ENCODE measurements around the gene FOXJ3. TPM values are rescaled to one million over a fixed set of nuclear protein-coding genes. Genes with fewer than 3 reads are reported as not detected.

The FOXJ3 gene
- total RNA-seq, 1 experiment from 2014 or later, result 27.9 TPM

GRCh38 chr1:42328047-42328625 is 6.9 kb downstream of the FOXJ3 start:
- no peaks in the 10 kb centered on the region for H3K27me3 ChIP-seq (replicated peaks)
- H3K36me3 ChIP-seq, result no peaks in the 10 kb centered on the region
- no peak overlapping the region for H3K4me3 ChIP-seq
- no peak for DNase-seq (ENCODE audit: low read depth in 1 of 2, low spot score in 2 of 2)
- H3K9me3 ChIP-seq (replicated peaks), result no peaks in the 10 kb centered on the region
- peaks cover 5% of the 10 kb centered on the region; the same call in 1 of the 2 replicates for H3K4me1 ChIP-seq (replicated peaks)
- H3K27ac ChIP-seq, result no peak overlapping the region

- no peak overlapping the region for H3K4me3 ChIP-seq
- H3K27me3 ChIP-seq (replicated peaks), result no peaks in the 10 kb centered on the region
- H3K27ac ChIP-seq, result no peak overlapping the region
- DNase-seq (ENCODE audit: low read depth in 1 of 2, low spot score in 2 of 2), result no peak
- no peaks in the 10 kb centered on the region for H3K36me3 ChIP-seq
- peaks cover 18% of the 10 kb centered on the region for H3K4me1 ChIP-seq (replicated peaks)
- no peaks in the 10 kb centered on the region for H3K9me3 ChIP-seq (replicated peaks)
These were observed 10.0 kb downstream of the FOXJ3 start for GRCh38 chr1:42325014-42325402.

- peaks cover 23% of the 10 kb centered on the region for H3K4me1 ChIP-seq (replicated peaks)
- H3K9me3 ChIP-seq (replicated peaks), result no peaks in the 10 kb centered on the region
- DNase-seq (ENCODE audit: low read depth in 1 of 2, low spot score in 2 of 2), result no peak
- no peaks in the 10 kb centered on the region for H3K36me3 ChIP-seq
- H3K27ac ChIP-seq, result no peak overlapping the region
- no peaks in the 10 kb centered on the region for H3K27me3 ChIP-seq (replicated peaks)
- H3K4me3 ChIP-seq, result no peak overlapping the region
These were observed 10.5 kb downstream of the FOXJ3 start for GRCh38 chr1:42324398-42325013.

- Histone ChIP-seq H3K36me3 (no peaks in the 10 kb centered on the region), H3K27me3 (replicated peaks) (no peaks in the 10 kb centered on the region), H3K9me3 (replicated peaks) (no peaks in the 10 kb centered on the region), H3K4me1 (replicated peaks) (peaks cover 29% of the 10 kb centered on the region), H3K4me3 (no peak overlapping the region), H3K27ac (no peak overlapping the region)
- DNase-seq (ENCODE audit: low read depth in 1 of 2, low spot score in 2 of 2), result no peak
These were observed 11.5 kb downstream of the FOXJ3 start for GRCh38 chr1:42323551-42323950.

- Histone ChIP-seq H3K9me3 (replicated peaks) (no peaks in the 10 kb centered on the region), H3K27me3 (replicated peaks) (no peaks in the 10 kb centered on the region), H3K4me3 (no peak overlapping the region), H3K27ac (no peak overlapping the region), H3K4me1 (replicated peaks) (peaks cover 29% of the 10 kb centered on the region), H3K36me3 (no peaks in the 10 kb centered on the region)
- no peak for DNase-seq (ENCODE audit: low read depth in 1 of 2, low spot score in 2 of 2)
These were observed 12.5 kb downstream of the FOXJ3 start for GRCh38 chr1:42322577-42322976.

- Histone ChIP-seq H3K4me3 (no peak overlapping the region), H3K27me3 (replicated peaks) (no peaks in the 10 kb centered on the region), H3K9me3 (replicated peaks) (no peaks in the 10 kb centered on the region), H3K4me1 (replicated peaks) (peaks cover 29% of the 10 kb centered on the region), H3K27ac (no peak overlapping the region), H3K36me3 (no peaks in the 10 kb centered on the region)
- no peak for DNase-seq (ENCODE audit: low read depth in 1 of 2, low spot score in 2 of 2)
These were observed 13.3 kb downstream of the FOXJ3 start for GRCh38 chr1:42321731-42322130.

- Histone ChIP-seq H3K4me1 (replicated peaks) (peaks cover 29% of the 10 kb centered on the region), H3K27me3 (replicated peaks) (no peaks in the 10 kb centered on the region), H3K27ac (no peak overlapping the region), H3K4me3 (no peak overlapping the region), H3K36me3 (no peaks in the 10 kb centered on the region), H3K9me3 (replicated peaks) (no peaks in the 10 kb centered on the region)
- no peak for DNase-seq (ENCODE audit: low read depth in 1 of 2, low spot score in 2 of 2)
These were observed 14.3 kb downstream of the FOXJ3 start for GRCh38 chr1:42320708-42321107.

GRCh38 chr1:42319871-42320484 is 15.1 kb downstream of the FOXJ3 start:
- Histone ChIP-seq H3K27ac (no peak overlapping the region), H3K9me3 (replicated peaks) (no peaks in the 10 kb centered on the region), H3K4me1 (replicated peaks) (peaks cover 29% of the 10 kb centered on the region), H3K36me3 (no peaks in the 10 kb centered on the region), H3K27me3 (replicated peaks) (no peaks in the 10 kb centered on the region), H3K4me3 (no peak overlapping the region)
- DNase-seq (ENCODE audit: low read depth in 1 of 2, low spot score in 2 of 2), result peak in 1 of 2 experiments; percentile 12

GRCh38 chr1:42319128-42319851 is 15.7 kb downstream of the FOXJ3 start:
- H3K27me3 ChIP-seq (replicated peaks), result no peaks in the 10 kb centered on the region
- no peaks in the 10 kb centered on the region for H3K36me3 ChIP-seq
- DNase-seq (ENCODE audit: low read depth in 1 of 2, low spot score in 2 of 2), result peak in 1 of 2 experiments; percentile 33
- no peak overlapping the region for H3K4me3 ChIP-seq
- no peak overlapping the region for H3K27ac ChIP-seq
- H3K9me3 ChIP-seq (replicated peaks), result no peaks in the 10 kb centered on the region
- peaks cover 29% of the 10 kb centered on the region for H3K4me1 ChIP-seq (replicated peaks)

GRCh38 chr1:42318601-42319000 is 16.4 kb downstream of the FOXJ3 start:
- DNase-seq (ENCODE audit: low read depth in 1 of 2, low spot score in 2 of 2), result no peak
- peaks cover 29% of the 10 kb centered on the region for H3K4me1 ChIP-seq (replicated peaks)
- no peaks in the 10 kb centered on the region for H3K9me3 ChIP-seq (replicated peaks)
- no peak overlapping the region for H3K4me3 ChIP-seq
- H3K36me3 ChIP-seq, result no peaks in the 10 kb centered on the region
- H3K27me3 ChIP-seq (replicated peaks), result no peaks in the 10 kb centered on the region
- no peak overlapping the region for H3K27ac ChIP-seq

GRCh38 chr1:42317308-42317707 is 17.7 kb downstream of the FOXJ3 start:
- H3K27me3 ChIP-seq (replicated peaks), result no peaks in the 10 kb centered on the region
- peaks cover 19% of the 10 kb centered on the region for H3K4me1 ChIP-seq (replicated peaks)

GRCh38 chr1:42316292-42316691 is 18.7 kb downstream of the FOXJ3 start:
- DNase-seq (ENCODE audit: low read depth in 1 of 2, low spot score in 2 of 2), result no peak
- peaks cover 19% of the 10 kb centered on the region for H3K4me1 ChIP-seq (replicated peaks)

More at GRCh38 chr1:42317308-42317707, 17.7 kb downstream of the FOXJ3 start:
- no peaks in the 10 kb centered on the region for H3K9me3 ChIP-seq (replicated peaks)
- no peaks in the 10 kb centered on the region for H3K36me3 ChIP-seq
- no peak overlapping the region for H3K4me3 ChIP-seq
- no peak overlapping the region for H3K27ac ChIP-seq
- DNase-seq (ENCODE audit: low read depth in 1 of 2, low spot score in 2 of 2), result no peak

GRCh38 chr1:42315500-42315899 is 19.5 kb downstream of the FOXJ3 start:
- Histone ChIP-seq H3K4me3 (no peak overlapping the region), H3K9me3 (replicated peaks) (no peaks in the 10 kb centered on the region), H3K4me1 (replicated peaks) (peaks cover 17% of the 10 kb centered on the region), H3K36me3 (no peaks in the 10 kb centered on the region; the same call in 1 of the 2 replicates), H3K27ac (no peak overlapping the region), H3K27me3 (replicated peaks) (no peaks in the 10 kb centered on the region)
- no peak for DNase-seq (ENCODE audit: low read depth in 1 of 2, low spot score in 2 of 2)

More at GRCh38 chr1:42316292-42316691, 18.7 kb downstream of the FOXJ3 start:
- no peaks in the 10 kb centered on the region for H3K9me3 ChIP-seq (replicated peaks)
- no peak overlapping the region for H3K4me3 ChIP-seq
- no peak overlapping the region for H3K27ac ChIP-seq
- no peaks in the 10 kb centered on the region for H3K27me3 ChIP-seq (replicated peaks)
- H3K36me3 ChIP-seq, result no peaks in the 10 kb centered on the region

- Histone ChIP-seq H3K4me3 (no peak overlapping the region), H3K4me1 (replicated peaks) (peaks cover 1% of the 10 kb centered on the region), H3K36me3 (peaks cover 3% of the 10 kb centered on the region; the same call in 1 of the 2 replicates), H3K27ac (no peak overlapping the region), H3K9me3 (replicated peaks) (no peaks in the 10 kb centered on the region), H3K27me3 (replicated peaks) (no peaks in the 10 kb centered on the region)
- no peak for DNase-seq (ENCODE audit: low read depth in 1 of 2, low spot score in 2 of 2)
These were observed 21.1 kb downstream of the FOXJ3 start for GRCh38 chr1:42313970-42314369.
